HG02798 (cell line): ENCODE measurements around the gene SLC22A4.
A peak's percentile ranks its signal among the peaks of the same experiment; 100 is the strongest.

ENCODE experiments used
- ATAC-seq: cut with Tn5 transposase; IDR thresholded peaks from one replicate; pipeline ENCODE4 v1.9.1; 2021; ENCODE audit warnings: mild to moderate bottlenecking; ENCODE audit not compliant: unreplicated experiment, poor library complexity

Gene SLC22A4

GRCh38 chr5:132272311-132273210 lies 21.6 kb upstream of the SLC22A4 start:
- no peak for ATAC-seq

GRCh38 chr5:132273631-132274030 lies 20.6 kb upstream of the SLC22A4 start:
- no peak for ATAC-seq

GRCh38 chr5:132274050-132274792 lies 20.0 kb upstream of the SLC22A4 start:
- ATAC-seq, result no peak

GRCh38 chr5:132275367-132276220 lies 18.6 kb upstream of the SLC22A4 start:
- ATAC-seq, result no peak

- no peak for ATAC-seq
Observed at GRCh38 chr5:132277256-132277655, 16.9 kb upstream of the SLC22A4 start.

GRCh38 chr5:132277971-132278853 lies 16.0 kb upstream of the SLC22A4 start:
- ATAC-seq, result no peak

GRCh38 chr5:132279801-132280200 lies 14.4 kb upstream of the SLC22A4 start:
- no peak for ATAC-seq

GRCh38 chr5:132280371-132281240 lies 13.6 kb upstream of the SLC22A4 start:
- no peak for ATAC-seq

- no peak for ATAC-seq
Observed at GRCh38 chr5:132281856-132282614, 12.2 kb upstream of the SLC22A4 start.

GRCh38 chr5:132283423-132284043 lies 10.7 kb upstream of the SLC22A4 start:
- ATAC-seq, result no peak

- no peak for ATAC-seq
Observed at GRCh38 chr5:132289097-132289496, 5.1 kb upstream of the SLC22A4 start.

- ATAC-seq, result no peak
Observed at GRCh38 chr5:132291026-132291425, 3.2 kb upstream of the SLC22A4 start.

- ATAC-seq, result peak; percentile 41
Observed at GRCh38 chr5:132293066-132293991, 865 bp upstream of the SLC22A4 start.

- ATAC-seq, result no peak
Observed at GRCh38 chr5:132294728-132295504, 722 bp downstream of the SLC22A4 start.

GRCh38 chr5:132295505-132296411 lies 1.6 kb downstream of the SLC22A4 start:
- ATAC-seq, result no peak
